GM10248 (cell line): ENCODE data around the gene MND1.

Experiments used
- CTCF ChIA-PET: fragments of 300-600 bp; sonication (Branson Sonifier 250); formaldehyde crosslinking; extraction: SDS; loops from one replicate; lab custom pipeline; 2021; ENCODE audit warnings: antibody characterized with exemption; lab: Yijun Ruan, JAX
- POLR2A ChIA-PET: fragments of 350-650 bp; sonication (Branson Sonifier 250); formaldehyde crosslinking; extraction: SDS; loops from one replicate; lab custom pipeline; 2020; ENCODE audit warnings: antibody characterized with exemption; lab: Yijun Ruan, JAX
- DNase-seq: peaks from one replicate; pipeline ENCODE4 v3.0.0; 2012; ENCODE audit errors: extremely low spot score
- TF ChIP-seq, protein P1 (sequence below): IDR thresholded peaks from 2 replicates; pipeline ENCODE4 v1.5.1; 2012; ENCODE audit warnings: mild to moderate bottlenecking, low read depth; ENCODE audit errors: extremely low read depth, missing control alignments, control extremely low read depth

The MND1 gene

DNA sequence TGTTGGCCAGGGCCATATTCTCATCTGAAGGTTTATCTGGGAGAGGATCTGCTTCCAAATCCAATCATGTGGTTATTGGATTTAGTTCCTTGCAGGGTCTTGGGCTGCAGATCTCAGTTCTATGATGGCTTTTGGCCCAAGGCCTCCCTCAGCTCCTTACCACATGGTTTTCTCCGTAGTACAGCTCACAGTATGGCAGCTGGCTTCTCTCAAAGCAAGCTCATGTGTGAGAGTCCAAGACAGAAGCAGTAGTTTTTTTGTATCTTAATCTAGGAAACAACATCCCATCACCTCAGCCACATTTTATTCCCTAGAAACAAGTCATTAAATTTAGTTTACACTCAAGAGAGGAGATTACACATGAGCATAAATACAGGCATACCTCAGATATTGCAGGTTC lies 24.5 kb downstream of the MND1 start:
- POLR2A ChIA-PET: no interaction called here
- CTCF ChIA-PET: no interaction called here
- DNase-seq: no peak
- TF ChIP-seq, protein P1, sequence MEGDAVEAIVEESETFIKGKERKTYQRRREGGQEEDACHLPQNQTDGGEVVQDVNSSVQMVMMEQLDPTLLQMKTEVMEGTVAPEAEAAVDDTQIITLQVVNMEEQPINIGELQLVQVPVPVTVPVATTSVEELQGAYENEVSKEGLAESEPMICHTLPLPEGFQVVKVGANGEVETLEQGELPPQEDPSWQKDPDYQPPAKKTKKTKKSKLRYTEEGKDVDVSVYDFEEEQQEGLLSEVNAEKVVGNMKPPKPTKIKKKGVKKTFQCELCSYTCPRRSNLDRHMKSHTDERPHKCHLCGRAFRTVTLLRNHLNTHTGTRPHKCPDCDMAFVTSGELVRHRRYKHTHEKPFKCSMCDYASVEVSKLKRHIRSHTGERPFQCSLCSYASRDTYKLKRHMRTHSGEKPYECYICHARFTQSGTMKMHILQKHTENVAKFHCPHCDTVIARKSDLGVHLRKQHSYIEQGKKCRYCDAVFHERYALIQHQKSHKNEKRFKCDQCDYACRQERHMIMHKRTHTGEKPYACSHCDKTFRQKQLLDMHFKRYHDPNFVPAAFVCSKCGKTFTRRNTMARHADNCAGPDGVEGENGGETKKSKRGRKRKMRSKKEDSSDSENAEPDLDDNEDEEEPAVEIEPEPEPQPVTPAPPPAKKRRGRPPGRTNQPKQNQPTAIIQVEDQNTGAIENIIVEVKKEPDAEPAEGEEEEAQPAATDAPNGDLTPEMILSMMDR: no peak

DNA sequence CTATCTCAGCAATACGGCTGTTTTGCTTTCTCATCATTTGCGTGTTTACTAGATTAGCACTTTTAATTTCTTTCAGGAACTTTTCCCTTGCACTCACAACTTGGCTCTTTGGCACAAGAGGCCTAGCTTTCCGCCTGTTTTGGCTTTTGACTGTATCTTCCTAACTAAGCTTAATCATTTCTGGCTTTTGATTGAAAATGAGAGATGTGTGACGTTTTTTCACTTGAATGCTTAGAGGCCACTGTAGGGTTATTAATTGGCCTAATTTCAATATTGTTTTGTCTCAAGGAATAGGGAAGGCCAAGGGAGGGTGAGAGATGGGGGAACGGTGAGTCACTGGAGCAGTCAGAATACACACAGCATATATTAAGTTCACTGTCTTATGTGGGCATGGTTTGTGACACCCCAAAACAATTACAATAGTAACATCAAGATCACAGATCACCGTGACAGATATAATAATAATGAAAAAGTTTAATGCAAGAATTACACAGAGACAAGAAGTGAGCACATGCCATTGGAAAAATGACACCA lies 27.3 kb downstream of the MND1 start:
- TF ChIP-seq, protein P1: no peak
- CTCF ChIA-PET: interaction anchor here (1.4 kb wide), 1 partner anchor 14 kb away, joined by 5 read pairs; no protein-coding TSS in a partner anchor
- POLR2A ChIA-PET: no interaction called here
- no peak for DNase-seq

DNA sequence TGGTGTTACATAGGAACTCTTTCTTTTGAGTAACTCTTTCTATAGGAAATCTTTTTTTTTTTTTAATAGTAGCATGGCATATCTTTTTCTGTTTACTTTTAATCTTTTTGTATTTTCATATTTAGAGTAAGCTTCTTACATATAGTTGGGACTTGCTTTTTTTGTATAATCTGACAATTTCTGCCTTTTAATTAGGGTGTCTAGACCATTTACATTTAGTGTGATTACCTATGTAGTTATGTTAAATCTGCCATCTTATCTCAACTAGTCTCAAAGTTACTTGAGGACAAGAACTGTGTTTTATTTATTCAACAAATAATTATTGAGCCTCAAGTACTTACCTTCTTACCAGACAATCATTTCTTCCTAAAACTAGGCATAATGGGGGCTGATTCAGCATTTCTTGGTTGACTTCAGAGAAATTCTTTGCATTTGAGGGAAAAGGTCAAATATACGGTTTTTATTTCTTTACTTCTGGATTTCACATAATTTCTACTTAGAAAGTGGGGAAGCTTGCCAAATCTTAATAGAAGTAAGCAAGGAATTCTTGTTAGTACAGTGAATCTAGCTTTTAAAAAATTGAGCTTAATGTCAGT lies 28.6 kb downstream of the MND1 start:
- TF ChIP-seq, protein P1: no peak
- ChIA-PET CTCF (interaction anchor here (1.4 to 3.9 kb wide), 2 partner anchors 9 to 17 kb away, joined by 5 to 23 read pairs; no protein-coding TSS in a partner anchor), POLR2A (no interaction called here)
- no peak for DNase-seq

DNA sequence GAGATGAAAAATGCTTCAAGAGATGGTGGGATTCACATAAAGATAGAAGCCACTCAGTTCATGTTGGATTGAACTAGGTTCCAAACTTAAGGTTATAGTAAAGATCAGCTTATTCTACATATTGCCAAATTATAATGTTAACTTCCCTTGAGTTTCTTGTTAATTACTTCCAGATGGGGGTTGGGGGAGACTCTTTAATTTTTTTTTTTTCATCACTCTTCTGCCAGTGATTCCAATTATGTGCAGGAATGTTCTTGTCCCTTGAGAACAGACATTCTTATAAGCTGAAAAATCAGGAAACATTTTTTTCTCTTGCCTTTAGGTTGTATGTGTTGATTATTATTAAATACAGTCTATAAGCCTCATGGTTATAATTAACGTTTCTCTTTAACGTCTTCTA lies 30.0 kb downstream of the MND1 start:
- CTCF ChIA-PET: interaction anchor here (1.7 to 3.9 kb wide), 2 partner anchors 10 kb away, joined by 6 to 23 read pairs; no protein-coding TSS in a partner anchor

DNA sequence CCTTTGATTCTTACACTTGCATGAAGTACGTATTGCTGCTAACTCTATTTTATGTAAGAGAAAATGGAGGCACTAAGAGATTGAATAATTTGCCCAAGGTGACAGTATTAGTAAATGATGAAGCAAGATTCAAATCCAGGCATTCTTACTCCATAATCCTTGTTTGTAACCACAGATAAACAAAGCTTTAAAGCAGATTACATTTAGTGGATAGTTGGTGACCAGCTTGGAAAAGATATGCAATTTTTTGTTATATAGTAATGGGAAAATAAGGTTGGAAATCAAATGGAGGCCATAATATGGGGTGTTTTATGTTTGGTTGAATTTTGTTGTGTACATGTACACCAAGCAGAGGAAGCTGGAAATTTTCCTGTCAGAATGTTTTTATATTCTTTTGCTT lies 30.8 kb downstream of the MND1 start:
- no peak for DNase-seq
- POLR2A ChIA-PET: no interaction called here
- CTCF ChIA-PET: interaction anchor here (0.7 to 3.9 kb wide), 6 partner anchors 11 to 274 kb away, joined by 3 to 23 read pairs (median 4); no protein-coding TSS in a partner anchor

More for the DNA sequence above, 30.0 kb downstream of the MND1 start:
- TF ChIP-seq, protein P1: no peak
- DNase-seq: no peak
- POLR2A ChIA-PET: no interaction called here

DNA sequence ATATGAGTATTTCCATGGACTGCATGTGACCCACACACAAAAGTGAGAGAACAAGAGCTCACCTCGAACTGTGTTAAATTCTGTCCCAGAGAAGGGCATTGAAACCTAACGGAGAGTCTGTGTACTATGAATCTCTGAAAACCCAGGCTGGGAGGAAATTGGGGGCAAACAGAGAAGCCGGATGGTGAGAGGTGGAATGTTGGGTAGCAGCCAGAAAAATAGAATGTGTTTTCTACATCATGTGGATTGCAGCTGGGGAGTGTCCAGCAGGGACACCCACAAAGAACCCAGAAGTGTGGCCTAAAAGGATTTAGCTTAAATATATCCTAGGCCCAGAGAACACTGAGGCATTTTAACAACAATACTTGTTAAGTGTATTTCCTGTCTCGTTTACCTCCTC lies 38.6 kb downstream of the MND1 start:
- no peak for DNase-seq
- TF ChIP-seq, protein P1: no peak
- CTCF ChIA-PET: no interaction called here
- POLR2A ChIA-PET: no interaction called here

More for the DNA sequence above, 30.8 kb downstream of the MND1 start:
- TF ChIP-seq, protein P1: no peak
